Keratinocyte (primary cell): ENCODE measurements around the gene IL32.
A peak's percentile ranks its signal among the peaks of the same experiment; 100 is the strongest.

Source experiments
- EZH2 ChIP-seq: IDR thresholded peaks from one replicate; pipeline ENCODE4 v1.6.1; 2012; ENCODE audit warnings: inconsistent platforms, mild to moderate bottlenecking, low read length, moderate library complexity
- TF ChIP-seq, protein P1 (sequence below), 3 experiments: IDR thresholded peaks in 1 of 3; conservative IDR thresholded peaks in 1 of 3; optimal IDR thresholded peaks in 1 of 3; 2 replicates in 2 of 3; 3 replicates in 1 of 3; pipeline versions ENCODE3 to v1.5.1; 2011; ENCODE audit warnings: low read length in 3 of 3, mild to moderate bottlenecking in 3 of 3, moderate library complexity in 2 of 3, control low read depth in 1 of 3, inconsistent platforms in 1 of 3; ENCODE audit not compliant: insufficient read depth in 2 of 3; ENCODE audit errors: extremely low read depth in 1 of 3

DNA sequence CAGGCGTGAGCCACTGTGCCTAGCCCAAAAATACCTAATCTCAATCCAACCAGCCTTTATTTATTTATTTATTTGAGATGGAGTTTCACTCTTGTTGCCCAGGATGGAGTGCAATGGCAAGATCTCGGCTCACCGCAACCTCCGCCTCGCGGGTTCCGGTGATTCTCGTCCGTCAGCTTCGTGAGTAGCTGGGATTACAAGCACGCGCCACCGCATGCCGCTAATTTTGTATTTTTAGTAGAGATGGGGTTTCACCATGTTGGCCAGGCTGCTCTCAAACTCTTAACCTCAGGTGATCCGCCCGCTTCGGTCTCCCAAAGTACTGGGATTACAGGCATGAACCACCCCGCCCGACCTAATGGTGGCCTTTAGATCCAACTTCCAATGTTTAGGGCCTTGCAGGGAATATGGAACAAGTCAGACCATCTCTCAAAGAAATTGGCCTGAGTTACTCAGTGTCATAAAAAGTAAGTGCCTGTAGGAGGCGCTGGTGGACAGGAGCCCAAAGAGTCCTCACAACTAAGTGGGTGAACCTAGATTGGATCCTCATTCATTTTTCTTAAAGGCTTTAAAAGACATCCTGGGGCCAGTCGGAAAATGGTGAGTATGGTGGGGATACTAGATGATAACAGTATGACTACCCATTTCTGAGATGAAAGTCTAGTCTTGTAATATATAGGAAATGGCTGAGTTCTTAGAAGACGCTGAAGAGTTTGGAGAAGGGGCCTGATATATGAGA lies 29.0 kb downstream of the IL32 start:
- TF ChIP-seq, protein P1, sequence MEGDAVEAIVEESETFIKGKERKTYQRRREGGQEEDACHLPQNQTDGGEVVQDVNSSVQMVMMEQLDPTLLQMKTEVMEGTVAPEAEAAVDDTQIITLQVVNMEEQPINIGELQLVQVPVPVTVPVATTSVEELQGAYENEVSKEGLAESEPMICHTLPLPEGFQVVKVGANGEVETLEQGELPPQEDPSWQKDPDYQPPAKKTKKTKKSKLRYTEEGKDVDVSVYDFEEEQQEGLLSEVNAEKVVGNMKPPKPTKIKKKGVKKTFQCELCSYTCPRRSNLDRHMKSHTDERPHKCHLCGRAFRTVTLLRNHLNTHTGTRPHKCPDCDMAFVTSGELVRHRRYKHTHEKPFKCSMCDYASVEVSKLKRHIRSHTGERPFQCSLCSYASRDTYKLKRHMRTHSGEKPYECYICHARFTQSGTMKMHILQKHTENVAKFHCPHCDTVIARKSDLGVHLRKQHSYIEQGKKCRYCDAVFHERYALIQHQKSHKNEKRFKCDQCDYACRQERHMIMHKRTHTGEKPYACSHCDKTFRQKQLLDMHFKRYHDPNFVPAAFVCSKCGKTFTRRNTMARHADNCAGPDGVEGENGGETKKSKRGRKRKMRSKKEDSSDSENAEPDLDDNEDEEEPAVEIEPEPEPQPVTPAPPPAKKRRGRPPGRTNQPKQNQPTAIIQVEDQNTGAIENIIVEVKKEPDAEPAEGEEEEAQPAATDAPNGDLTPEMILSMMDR (optimal IDR thresholded peaks at IDR 0.05 in 1 of 3, IDR thresholded peaks at IDR 0.05 in 1 of 3, conservative IDR thresholded peaks at IDR 0.05 in 1 of 3; ENCODE audit: extremely low read depth in 1 of 3, insufficient read depth in 2 of 3, low read length in 3 of 3) = peak; percentile 58 to 71 (median 60)
- TF ChIP-seq EZH2 = no peak
